Common myeloid progenitor, CD34-positive (primary cell): ENCODE measurements around the gene FAM89B.

Source experiments
- CTCF ChIA-PET: fragments of 350-600 bp; sonication (Branson Sonifier 250); formaldehyde crosslinking; loops from one replicate; lab custom pipeline; 2021; ENCODE audit warnings: antibody characterized with exemption; lab: Charles Lee
- POLR2A ChIA-PET: fragments of 350-600 bp; sonication (Branson Sonifier 250); formaldehyde crosslinking; loops from one replicate; lab custom pipeline; 2021; ENCODE audit warnings: antibody characterized with exemption; lab: Charles Lee
- DNase-seq, 3 donors: peaks; one replicate each; pipeline versions ENCODE4 v3.0.0 to v3.0.0-alpha.2; 2013
- H3K27ac ChIP-seq, 2 experiments: 1 replicate in 1 of 2; 2 replicates in 1 of 2; pipeline ENCODE4 v1.7.0; 2013; ENCODE audit warnings: inconsistent platforms in 2 of 2, low read length in 2 of 2, mild to moderate bottlenecking in 2 of 2, low read depth in 1 of 2, moderate library complexity in 1 of 2; ENCODE audit not compliant: severe bottlenecking in 2 of 2, insufficient read depth in 1 of 2, poor library complexity in 1 of 2
- H3K27me3 ChIP-seq, 5 experiments: replicated peaks in 2 of 5; 1 replicate in 3 of 5; 2 replicates in 2 of 5; pipeline versions ENCODE4 v1.6.1 to v1.7.0; 2013; ENCODE audit warnings: low read length in 4 of 5, mild to moderate bottlenecking in 2 of 5, moderate library complexity in 2 of 5, inconsistent platforms in 1 of 5; ENCODE audit not compliant: insufficient read depth in 5 of 5, control insufficient read depth in 4 of 5
- H3K36me3 ChIP-seq, 4 experiments: 1 replicate in 2 of 4; 2 replicates in 2 of 4; pipeline versions ENCODE4 v1.6.1 to v1.7.0; 2013; ENCODE audit warnings: low read length in 3 of 4, control low read depth in 1 of 4, mild to moderate bottlenecking in 1 of 4; ENCODE audit not compliant: control insufficient read depth in 4 of 4, insufficient read depth in 4 of 4
- H3K4me1 ChIP-seq, 4 experiments: 1 replicate in 3 of 4; 2 replicates in 1 of 4; pipeline versions ENCODE4 v1.6.1 to v1.7.1; 2013; ENCODE audit warnings: low read length in 3 of 4, mild to moderate bottlenecking in 3 of 4, control low read depth in 1 of 4, inconsistent platforms in 1 of 4, moderate library complexity in 1 of 4; ENCODE audit not compliant: control insufficient read depth in 4 of 4, insufficient read depth in 4 of 4; ENCODE audit errors: control extremely low read depth in 1 of 4
- H3K4me3 ChIP-seq, 7 experiments: 1 replicate in 4 of 7; 2 replicates in 3 of 7; pipeline versions ENCODE4 v1.5.1 to v1.7.0; 2013; ENCODE audit warnings: mild to moderate bottlenecking in 7 of 7, low read length in 6 of 7, moderate library complexity in 6 of 7, inconsistent platforms in 2 of 7, low read depth in 2 of 7, control low read depth in 1 of 7; ENCODE audit not compliant: insufficient read depth in 4 of 7, control insufficient read depth in 1 of 7; ENCODE audit errors: extremely low read depth in 1 of 7
- H3K9me3 ChIP-seq, 5 experiments: 1 replicate in 4 of 5; 2 replicates in 1 of 5; pipeline versions ENCODE4 v1.6.1 to v1.7.1; 2013; ENCODE audit warnings: low read length in 4 of 5, mild to moderate bottlenecking in 2 of 5, inconsistent platforms in 1 of 5, low read depth in 1 of 5, moderate library complexity in 1 of 5; ENCODE audit not compliant: control insufficient read depth in 4 of 5, insufficient read depth in 2 of 5; ENCODE audit errors: control extremely low read depth in 1 of 5
- WGBS: methylation state at CpG from one replicate; pipeline ENCODE4 v1.1.5; 2013; ENCODE audit not compliant: insufficient coverage; 5-methylcytosine and 5-hydroxymethylcytosine counted together

The FAM89B gene

GRCh38 chr11:65525546-65526480 lies 46.5 kb upstream of the FAM89B start:
- Histone ChIP-seq H3K27me3 (no peaks in the 10 kb centered on the region), H3K4me3 (peak overlapping the region; percentile 67 to 85 (median 77)), H3K4me1 (peaks cover 10 to 44% (median 38%) of the 10 kb centered on the region in 4 experiments), H3K9me3 (no peaks in the 10 kb centered on the region), H3K36me3 (peaks cover 2 to 33% (median 19%) of the 10 kb centered on the region in 4 experiments), H3K27ac (peak overlapping the region in 1 of 2 experiments; percentile 79)
- DNase-seq, result peak in 1 of 3 donors; percentile 25
- ChIA-PET POLR2A (interaction anchor here (0.9 to 1.4 kb wide), 6 partner anchors 14 to 77 kb away, joined by 3 to 10 read pairs (median 4); partner anchors contain the start of gene FAM89B), CTCF (interaction anchor here (1.0 to 2.5 kb wide), 8 partner anchors 12 to 68 kb away, joined by 3 to 8 read pairs (median 5); partner anchors contain the start of gene FAM89B)
- 44% methylated on average over 19 of the region's 31 CpGs for WGBS

- Histone ChIP-seq H3K4me3 (peak overlapping the region in 1 of 7 experiments; percentile 77), H3K4me1 (peaks cover 10 to 42% (median 38%) of the 10 kb centered on the region in 4 experiments), H3K27me3 (no peaks in the 10 kb centered on the region), H3K27ac (no peak overlapping the region), H3K9me3 (no peaks in the 10 kb centered on the region), H3K36me3 (peaks cover 2 to 43% (median 28%) of the 10 kb centered on the region in 4 experiments)
- no peak for DNase-seq
- ChIA-PET CTCF (interaction anchor here (1.0 to 2.5 kb wide), 6 partner anchors 14 to 67 kb away, joined by 3 to 8 read pairs (median 4); partner anchors contain the start of gene FAM89B), POLR2A (no interaction called here)
- 96% methylated on average over 8 of the region's 8 CpGs for WGBS
Observed at GRCh38 chr11:65526744-65527143, 45.6 kb upstream of the FAM89B start.

- WGBS, result 100% methylated on average over 4 of the region's 12 CpGs
- DNase-seq, result no peak
- Histone ChIP-seq H3K36me3 (peaks cover 2 to 58% (median 40%) of the 10 kb centered on the region in 4 experiments), H3K4me3 (no peak overlapping the region), H3K4me1 (peaks cover 4 to 20% (median 19%) of the 10 kb centered on the region in 4 experiments), H3K27me3 (no peaks in the 10 kb centered on the region), H3K27ac (no peak overlapping the region), H3K9me3 (no peaks in the 10 kb centered on the region)
- ChIA-PET CTCF (interaction anchor here (0.9 to 21.8 kb wide), 4 partner anchors 12 to 65 kb away, joined by 3 to 262 read pairs (median 16); partner anchors contain the start of gene EHBP1L1), POLR2A (no interaction called here)
Observed at GRCh38 chr11:65528819-65529350, 43.5 kb upstream of the FAM89B start.

GRCh38 chr11:65529475-65530156 lies 42.7 kb upstream of the FAM89B start:
- no peak overlapping the region for H3K27ac ChIP-seq
- H3K27me3 ChIP-seq, result no peaks in the 10 kb centered on the region
- no peaks in the 10 kb centered on the region for H3K9me3 ChIP-seq
- ChIA-PET CTCF (interaction anchor here (0.6 to 21.8 kb wide), 6 partner anchors 8 to 710 kb away, joined by 3 to 262 read pairs (median 5); partner anchors contain the start of gene EHBP1L1), POLR2A (no interaction called here)
- no peak overlapping the region for H3K4me3 ChIP-seq
- DNase-seq, result no peak
- peaks cover 2 to 59% (median 40%) of the 10 kb centered on the region in 4 experiments for H3K36me3 ChIP-seq
- WGBS, result 89% methylated on average over 3 of the region's 10 CpGs
- H3K4me1 ChIP-seq, result peaks cover 0 to 13% (median 12%) of the 10 kb centered on the region in 4 experiments

- peaks cover 0 to 13% (median 12%) of the 10 kb centered on the region in 4 experiments for H3K4me1 ChIP-seq
- peak in 1 of 3 donors; percentile 26 for DNase-seq
- WGBS, result 89% methylated on average over 3 of the region's 5 CpGs
- H3K36me3 ChIP-seq, result peaks cover 4 to 64% (median 43%) of the 10 kb centered on the region in 4 experiments
- no peak overlapping the region for H3K27ac ChIP-seq
- POLR2A ChIA-PET, result no interaction called here
- H3K4me3 ChIP-seq, result no peak overlapping the region
- CTCF ChIA-PET, result interaction anchor here (0.7 to 21.8 kb wide), 6 partner anchors 8 to 64 kb away, joined by 3 to 262 read pairs (median 6); partner anchors contain the start of gene EHBP1L1
- H3K9me3 ChIP-seq, result no peaks in the 10 kb centered on the region
- no peaks in the 10 kb centered on the region for H3K27me3 ChIP-seq
Observed at GRCh38 chr11:65530157-65530496, 42.2 kb upstream of the FAM89B start.

- no peak for DNase-seq
- ChIA-PET POLR2A (interaction anchor here (0.7 kb wide), 1 partner anchor 54 kb away, joined by 3 read pairs; no protein-coding TSS in a partner anchor), CTCF (interaction anchor here (0.7 to 21.8 kb wide), 4 partner anchors 8 to 61 kb away, joined by 3 to 262 read pairs (median 14); partner anchors contain the start of gene EHBP1L1)
- Histone ChIP-seq H3K36me3 (peaks cover 2 to 73% (median 55%) of the 10 kb centered on the region in 4 experiments), H3K27me3 (no peaks in the 10 kb centered on the region), H3K9me3 (no peaks in the 10 kb centered on the region), H3K4me1 (no peaks in the 10 kb centered on the region), H3K4me3 (no peak overlapping the region), H3K27ac (no peak overlapping the region)
- WGBS, result 100% methylated on average over 12 of the region's 15 CpGs
Observed at GRCh38 chr11:65532388-65533064, 39.8 kb upstream of the FAM89B start.
